ENCODE data around the gene KRT37. TPM values are rescaled to one million over a fixed set of nuclear protein-coding genes. Genes with fewer than 3 reads are reported as not detected.

KRT37 gene
- total and polyA plus RNA-seq, 9 of the 15 experiments (the other 6 are each of a cell fraction or from before 2014, with no cell fraction given) = not detected

GRCh38 chr17:41386227-41386626 is 38.2 kb downstream of the KRT37 start:
- H3K4me1 ChIP-seq (replicated peaks in 1 of 2; ENCODE audit: control insufficient read depth in 2 of 2, insufficient read depth in 2 of 2, low read length in 2 of 2) = no peaks in the 10 kb centered on the region
- peaks cover 5 to 15% of the 10 kb centered on the region in 2 experiments; a peak in 2 of 5 replicates for H3K27me3 ChIP-seq (ENCODE audit: control insufficient read depth in 2 of 2, insufficient read depth in 2 of 2, low read length in 2 of 2)
- WGBS (ENCODE audit: insufficient coverage, low coverage, missing lambda C conversion rate) = 0% methylated on average over 1 of the region's 1 CpG
- H3K9me1 ChIP-seq (ENCODE audit: control insufficient read depth, insufficient read depth, low read length) = no peaks in the 10 kb centered on the region
- no peaks in the 10 kb centered on the region for H4K20me1 ChIP-seq (replicated peaks; ENCODE audit: control insufficient read depth, insufficient read depth, low read length)
- POLR2A ChIA-PET = no interaction called here
- DNase-seq (ENCODE audit: extremely low read depth in 1 of 4, low spot score in 3 of 4) (no peak), ATAC-seq (no peak), FAIRE-seq (no peak)
- no peak overlapping the region for H3K4me2 ChIP-seq (ENCODE audit: insufficient read depth, low read length)
- no peaks in the 10 kb centered on the region for H3K79me2 ChIP-seq (ENCODE audit: control insufficient read depth, insufficient read depth, low read length)
- no peaks in the 10 kb centered on the region for H3K9me3 ChIP-seq (replicated peaks; ENCODE audit: control insufficient read depth, insufficient read depth, low read depth, low read length)
- TF ChIP-seq NEUROD1 (IDR thresholded peaks at IDR 0.05; ENCODE audit: borderline replicate concordance, low read depth, low read length, partially characterized antibody) (no peak), KLF6 (CRISPR knock-in tag; IDR thresholded peaks at IDR 0.05; ENCODE audit: borderline replicate concordance) (no peak), ZFP1 (CRISPR knock-in tag; IDR thresholded peaks at IDR 0.05) (no peak), HMG20A (CRISPR knock-in tag; conservative IDR thresholded peaks at IDR 0.05) (no peak), CEBPB (tag; IDR thresholded peaks at IDR 0.05) (no peak), PTRF (tag; IDR thresholded peaks at IDR 0.05) (no peak), ZNF644 (tag; IDR thresholded peaks at IDR 0.05; ENCODE audit: low read depth) (no peak), RBM25 (IDR thresholded peaks at IDR 0.05; ENCODE audit: low read depth, low read length, severe bottlenecking) (no peak), ZNF23 (CRISPR knock-in tag; IDR thresholded peaks at IDR 0.05) (no peak)
- H3K36me3 ChIP-seq (ENCODE audit: control insufficient read depth, insufficient read depth, low read length) = no peaks in the 10 kb centered on the region
- BruUV-seq (replicated peaks) = no TSS peak
- intact Hi-C loops (cut with micrococcal nuclease) = no loop called here
- CTCF ChIA-PET (ENCODE audit: low intra/inter-chr PET ratio) = no interaction called here
- H3K9ac ChIP-seq (ENCODE audit: insufficient read depth in 1 of 2, low read depth in 2 of 2, low read length in 2 of 2) = no peak overlapping the region
- no peak overlapping the region for H2AFZ ChIP-seq (ENCODE audit: low read depth, low read length)
- in situ Hi-C loops (cut with MboI) = no loop called here
- no peak overlapping the region for H3K4me3 ChIP-seq
- H3K27ac ChIP-seq (ENCODE audit: extremely low read depth, low read depth, low read length) = no peak overlapping the region

Measured in K562 (cell line).